Activated naive CD4-positive, alpha-beta T cell treated with anti-CD3 and anti-CD28 coated beads, Interleukin-2, amount 50 U/mL, for 24 hours (primary cell): ENCODE results near the gene TRIP4.
"Not testable (repeated sequence)": the region's sequence is repeated elsewhere in the genome, so short reads cannot be mapped to it uniquely, and the experiment has no call there.

Experiments
- H3K27ac Mint-ChIP-seq: one replicate; pipeline ENCODE4 v1.8.0; 2021; ENCODE audit warnings: mild to moderate bottlenecking, mixed read lengths
- H3K27me3 Mint-ChIP-seq: one replicate; pipeline ENCODE4 v1.8.0; 2021; ENCODE audit warnings: mixed read lengths
- H3K36me3 Mint-ChIP-seq: one replicate; pipeline ENCODE4 v1.8.0; 2021; ENCODE audit warnings: mixed read lengths
- H3K4me1 Mint-ChIP-seq: one replicate; pipeline ENCODE4 v1.8.0; 2021; ENCODE audit warnings: mixed read lengths
- H3K4me3 Mint-ChIP-seq: one replicate; pipeline ENCODE4 v1.8.0; 2021; ENCODE audit warnings: mild to moderate bottlenecking, mixed read lengths
- H3K9me3 Mint-ChIP-seq: one replicate; pipeline ENCODE4 v1.8.0; 2021; ENCODE audit warnings: mixed read lengths

TRIP4 gene

DNA sequence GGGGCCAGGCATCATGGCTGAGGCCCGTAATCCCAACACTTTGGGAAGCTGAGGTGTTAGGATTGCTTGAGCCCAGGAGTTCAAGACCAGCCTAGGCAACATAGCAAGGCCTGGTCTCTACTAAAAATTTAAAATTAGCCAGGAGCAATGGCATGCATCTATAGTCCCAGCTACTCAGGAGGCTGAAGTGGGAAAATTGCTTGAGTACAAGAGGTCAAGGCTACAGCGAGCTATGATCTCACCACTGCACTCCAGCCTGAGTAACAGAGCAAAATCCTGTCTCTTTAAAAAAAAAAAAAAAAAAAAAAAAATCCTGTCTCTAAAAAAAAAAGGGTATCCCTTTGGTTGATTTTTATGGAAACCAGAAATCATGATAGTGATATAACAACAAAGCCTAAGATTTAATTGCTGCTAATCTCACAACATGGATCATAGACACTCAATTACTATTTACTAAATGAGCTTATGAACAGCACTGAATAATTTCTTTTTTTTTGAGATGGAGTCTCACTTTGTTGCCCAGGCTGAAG, 18.5 kb upstream of the TRIP4 start:
- Mint-ChIP-seq H3K4me1 (no peaks in the 10 kb centered on the region), H3K27me3 (no peaks in the 10 kb centered on the region), H3K27ac (no peak overlapping the region), H3K36me3 (no peaks in the 10 kb centered on the region), H3K9me3 (no peaks in the 10 kb centered on the region), H3K4me3 (no peak overlapping the region)

GRCh38 chr15:64371383-64371782, 16.3 kb upstream of the TRIP4 start:
- H3K4me1 Mint-ChIP-seq, H3K27ac Mint-ChIP-seq, H3K27me3 Mint-ChIP-seq, H3K9me3 Mint-ChIP-seq, H3K36me3 Mint-ChIP-seq, H3K4me3 Mint-ChIP-seq: not testable (repeated sequence)

DNA sequence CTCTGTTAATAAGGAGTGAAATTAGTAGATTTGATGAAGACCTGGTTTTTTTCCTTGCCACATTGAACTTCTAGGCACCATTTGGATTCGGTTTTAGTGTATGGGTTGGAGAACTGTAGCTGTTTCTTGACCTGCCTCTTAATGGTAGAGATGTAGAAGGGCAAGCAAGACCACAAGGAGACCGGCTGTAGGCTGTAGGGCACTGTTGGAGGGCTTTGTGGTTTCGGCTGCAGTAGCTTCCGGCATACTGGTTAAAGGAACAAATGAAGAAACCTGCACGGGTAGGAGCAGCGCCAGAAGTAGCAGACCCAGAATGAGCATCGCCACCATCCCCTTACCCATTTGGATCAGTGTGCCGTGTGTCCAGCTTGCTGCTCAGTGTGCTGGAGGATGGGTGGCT, 14.3 kb upstream of the TRIP4 start:
- Mint-ChIP-seq H3K36me3 (no peaks in the 10 kb centered on the region), H3K4me1 (no peaks in the 10 kb centered on the region), H3K4me3 (peak overlapping the region; percentile 31), H3K27ac (peak overlapping the region; percentile 2), H3K9me3 (no peaks in the 10 kb centered on the region), H3K27me3 (no peaks in the 10 kb centered on the region)

GRCh38 chr15:64379216-64379960, 8.2 kb upstream of the TRIP4 start:
- H3K27ac Mint-ChIP-seq = no peak overlapping the region
- peak overlapping the region; percentile 68 for H3K4me3 Mint-ChIP-seq
- no peaks in the 10 kb centered on the region for H3K36me3 Mint-ChIP-seq
- peaks cover 8% of the 10 kb centered on the region for H3K4me1 Mint-ChIP-seq
- no peaks in the 10 kb centered on the region for H3K9me3 Mint-ChIP-seq
- no peaks in the 10 kb centered on the region for H3K27me3 Mint-ChIP-seq

DNA sequence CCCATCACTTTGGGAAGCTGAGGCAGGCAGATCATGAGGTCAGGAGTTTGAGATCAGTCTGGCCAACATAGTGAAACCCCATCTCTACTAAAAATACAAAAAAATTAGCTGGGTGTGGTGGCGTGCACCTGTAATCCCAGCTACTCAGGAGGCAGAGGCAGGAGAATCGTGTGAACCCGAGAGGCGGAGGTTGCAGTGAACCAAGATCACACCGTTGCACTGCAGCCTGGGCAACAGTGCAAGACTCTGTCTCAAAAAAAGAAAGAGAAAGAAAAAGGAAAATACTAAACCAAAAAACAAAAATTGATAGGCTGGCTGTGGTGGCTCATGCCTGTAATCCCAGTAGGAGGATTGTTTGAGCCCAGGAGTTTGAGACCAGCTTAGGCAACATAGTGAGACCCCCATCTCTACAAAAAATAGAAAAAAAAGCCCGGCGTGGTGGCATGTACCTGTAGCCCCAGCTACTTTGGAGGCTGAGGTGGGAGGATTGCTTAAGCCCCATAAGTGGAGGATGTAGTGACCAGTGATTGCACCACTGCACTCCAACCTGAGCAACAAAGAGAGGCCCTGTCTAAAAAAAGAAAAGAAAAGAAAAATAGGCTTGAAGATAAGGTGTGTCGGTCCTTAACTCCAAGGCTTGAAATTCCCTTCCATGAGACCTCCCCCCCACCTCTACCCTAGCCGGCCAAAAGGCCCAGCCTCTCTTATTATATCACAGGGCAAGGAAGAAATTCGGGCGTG, 7.3 kb upstream of the TRIP4 start:
- H3K4me1 Mint-ChIP-seq, H3K27ac Mint-ChIP-seq, H3K9me3 Mint-ChIP-seq, H3K27me3 Mint-ChIP-seq, H3K36me3 Mint-ChIP-seq: not testable (repeated sequence)
- peak overlapping the region; percentile 95 for H3K4me3 Mint-ChIP-seq

DNA sequence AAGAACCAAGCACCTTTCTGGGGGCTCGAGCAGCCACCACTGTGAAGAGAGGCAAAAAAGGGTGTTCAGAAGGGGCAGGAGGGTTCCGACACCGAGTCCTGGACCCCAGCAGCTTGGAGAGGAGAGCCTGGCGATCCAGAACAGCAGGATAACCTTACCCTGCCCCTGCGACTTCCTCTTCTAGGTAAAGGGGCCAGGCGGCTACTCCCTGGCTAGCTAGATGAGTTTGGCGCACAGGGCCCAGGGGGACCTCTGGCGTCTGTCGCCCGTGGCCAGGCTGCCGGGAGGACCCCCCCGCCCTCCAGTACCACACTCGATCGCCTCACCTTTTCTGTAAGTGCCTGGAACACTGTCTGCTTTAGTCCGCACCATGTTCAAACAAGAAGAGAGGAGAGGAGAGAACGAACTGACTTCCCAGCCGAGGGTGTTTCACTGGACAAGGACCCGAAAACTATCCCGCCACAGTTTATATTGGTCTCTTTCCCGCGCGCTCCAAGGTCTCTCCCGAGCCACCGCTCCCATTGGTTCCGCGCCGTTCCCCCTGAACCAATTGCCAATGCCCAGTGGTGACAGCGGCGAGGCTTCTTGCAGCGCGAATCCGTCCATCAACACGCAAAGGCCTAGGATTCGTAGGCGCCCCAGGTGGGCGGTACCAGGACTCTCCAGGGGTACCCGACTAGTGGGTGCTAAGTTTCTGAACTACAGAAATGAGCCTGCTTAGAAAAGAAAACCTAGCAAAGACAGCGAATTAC, 6.5 kb upstream of the TRIP4 start, which contains the start of gene PCLAF:
TSS of gene PCLAF (minus strand) at position 442 of the 752 bp plus-strand sequence. CDS start at position 372, 70 bp downstream.
- Mint-ChIP-seq H3K27me3 (no peaks in the 10 kb centered on the region), H3K4me1 (peaks cover 8% of the 10 kb centered on the region), H3K4me3 (peak within 1 kb of the TSS; percentile 95), H3K27ac (peak within 1 kb of the TSS; percentile 69), H3K9me3 (no peaks in the 10 kb centered on the region), H3K36me3 (no peaks in the 10 kb centered on the region)

- Mint-ChIP-seq H3K27ac (no peak overlapping the region), H3K27me3 (no peaks in the 10 kb centered on the region), H3K4me3 (no peak overlapping the region), H3K9me3 (no peaks in the 10 kb centered on the region), H3K4me1 (peaks cover 19% of the 10 kb centered on the region), H3K36me3 (peaks cover 2% of the 10 kb centered on the region)
Observed at GRCh38 chr15:64383760-64384159, 3.9 kb upstream of the TRIP4 start.

DNA sequence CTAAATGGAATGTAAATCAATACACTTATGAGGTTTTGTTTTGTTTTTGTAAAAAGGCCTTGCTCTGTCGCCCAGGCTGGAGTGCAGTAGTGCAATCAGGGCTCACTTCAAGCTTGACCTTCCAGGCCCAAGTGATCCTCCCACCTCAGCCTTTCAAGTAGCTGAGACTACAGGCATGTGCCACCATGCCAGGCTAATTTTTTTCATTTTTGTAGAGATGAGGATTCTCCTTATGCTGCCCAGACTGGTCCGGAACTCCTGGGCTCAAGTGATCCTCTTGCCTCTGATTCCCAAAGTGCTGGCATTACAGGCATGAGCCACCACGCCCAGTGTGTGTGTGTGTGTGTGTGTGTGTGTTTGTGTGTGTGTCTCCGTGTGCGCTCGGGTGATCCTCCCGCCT, 1.3 kb upstream of the TRIP4 start:
- no peak overlapping the region for H3K27ac Mint-ChIP-seq
- no peak overlapping the region for H3K4me3 Mint-ChIP-seq
- H3K9me3 Mint-ChIP-seq = no peaks in the 10 kb centered on the region

GRCh38 chr15:64389036-64389435, 1.4 kb downstream of the TRIP4 start:
- H3K9me3 Mint-ChIP-seq = no peaks in the 10 kb centered on the region
- peak overlapping the region; percentile 66 for H3K27ac Mint-ChIP-seq
- H3K27me3 Mint-ChIP-seq = no peaks in the 10 kb centered on the region
- peaks cover 22% of the 10 kb centered on the region for H3K4me1 Mint-ChIP-seq
- peak overlapping the region; percentile 78 for H3K4me3 Mint-ChIP-seq
- peaks cover 9% of the 10 kb centered on the region for H3K36me3 Mint-ChIP-seq

More for the DNA sequence above, 1.3 kb upstream of the TRIP4 start:
- H3K27me3 Mint-ChIP-seq = no peaks in the 10 kb centered on the region
- peaks cover 4% of the 10 kb centered on the region for H3K36me3 Mint-ChIP-seq
- peaks cover 24% of the 10 kb centered on the region for H3K4me1 Mint-ChIP-seq

DNA sequence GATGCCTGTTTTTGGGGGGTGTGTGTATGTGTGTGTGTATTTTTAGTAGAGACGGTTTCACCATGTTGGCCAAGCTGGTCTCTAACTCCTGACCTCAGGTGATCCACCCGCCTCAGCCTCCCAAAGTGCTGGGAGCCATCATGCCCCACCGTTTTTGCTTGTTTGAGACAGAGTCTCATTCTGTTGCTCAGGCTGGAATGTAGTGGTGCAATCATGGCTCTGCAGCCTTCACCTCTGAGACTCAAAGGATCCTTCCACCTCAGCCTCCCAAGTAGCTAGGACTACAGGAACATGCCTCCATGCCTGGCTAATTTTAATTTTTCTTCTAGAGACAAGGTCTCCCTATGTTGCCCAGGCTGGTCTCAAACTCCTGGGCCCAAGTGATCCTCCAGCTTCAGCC, 4.8 kb downstream of the TRIP4 start:
- H3K27ac Mint-ChIP-seq = peak overlapping the region; percentile 32
- H3K4me1 Mint-ChIP-seq = peaks cover 25% of the 10 kb centered on the region
- peaks cover 21% of the 10 kb centered on the region for H3K36me3 Mint-ChIP-seq
- not testable (repeated sequence) for H3K27me3 Mint-ChIP-seq, H3K4me3 Mint-ChIP-seq, H3K9me3 Mint-ChIP-seq

- H3K27me3 Mint-ChIP-seq = no peaks in the 10 kb centered on the region
- H3K9me3 Mint-ChIP-seq = no peaks in the 10 kb centered on the region
- H3K36me3 Mint-ChIP-seq = peaks cover 23% of the 10 kb centered on the region
- peaks cover 10% of the 10 kb centered on the region for H3K4me1 Mint-ChIP-seq
- no peak overlapping the region for H3K4me3 Mint-ChIP-seq
- H3K27ac Mint-ChIP-seq = no peak overlapping the region
Observed at GRCh38 chr15:64396789-64397188, 9.2 kb downstream of the TRIP4 start.

DNA sequence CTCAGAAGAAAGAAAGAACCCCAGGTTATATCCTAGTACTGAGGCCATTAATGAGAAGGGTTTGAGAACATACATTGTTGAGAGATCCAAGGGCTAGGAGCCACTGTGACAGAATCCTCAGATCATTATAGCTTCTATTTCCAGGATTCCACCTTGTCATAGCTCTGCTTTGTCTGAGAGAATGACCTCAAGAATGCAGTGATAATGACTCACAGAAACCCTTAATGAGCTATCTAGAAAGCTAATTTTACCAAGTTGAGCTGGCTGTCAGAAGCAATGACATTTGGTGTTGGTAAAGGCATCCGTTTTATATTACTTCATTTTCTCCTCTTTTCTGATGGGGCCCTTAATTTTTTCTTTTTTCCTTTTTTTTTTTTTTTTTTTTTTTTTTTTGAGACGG, 10.9 kb downstream of the TRIP4 start:
- Mint-ChIP-seq H3K36me3 (peaks cover 22% of the 10 kb centered on the region), H3K4me3 (no peak overlapping the region), H3K27me3 (no peaks in the 10 kb centered on the region), H3K27ac (no peak overlapping the region), H3K4me1 (peaks cover 10% of the 10 kb centered on the region), H3K9me3 (no peaks in the 10 kb centered on the region)

DNA sequence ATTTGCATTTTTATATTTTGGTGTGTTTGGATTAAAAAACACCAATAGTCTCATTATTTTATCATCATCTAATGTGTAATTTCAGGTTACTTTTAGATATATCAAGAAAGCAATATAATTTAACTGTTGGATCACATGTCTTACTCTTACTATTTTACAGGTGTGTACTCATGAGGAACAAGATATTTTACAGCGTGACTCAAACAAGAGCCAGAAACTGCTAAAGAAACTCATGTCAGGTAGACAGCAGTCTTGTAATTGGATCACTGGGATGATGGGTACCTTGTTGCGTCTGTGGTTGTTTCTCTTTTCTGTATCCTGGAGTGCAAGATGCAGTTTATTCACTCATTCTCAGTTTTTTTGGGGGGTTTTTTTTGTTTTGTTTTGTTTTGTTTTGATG, 12.9 kb downstream of the TRIP4 start:
- no peaks in the 10 kb centered on the region for H3K4me1 Mint-ChIP-seq
- H3K36me3 Mint-ChIP-seq = peaks cover 15% of the 10 kb centered on the region
- H3K27ac Mint-ChIP-seq = peak overlapping the region; percentile 68
- H3K9me3 Mint-ChIP-seq = no peaks in the 10 kb centered on the region
- H3K4me3 Mint-ChIP-seq = no peak overlapping the region
- H3K27me3 Mint-ChIP-seq = no peaks in the 10 kb centered on the region

DNA sequence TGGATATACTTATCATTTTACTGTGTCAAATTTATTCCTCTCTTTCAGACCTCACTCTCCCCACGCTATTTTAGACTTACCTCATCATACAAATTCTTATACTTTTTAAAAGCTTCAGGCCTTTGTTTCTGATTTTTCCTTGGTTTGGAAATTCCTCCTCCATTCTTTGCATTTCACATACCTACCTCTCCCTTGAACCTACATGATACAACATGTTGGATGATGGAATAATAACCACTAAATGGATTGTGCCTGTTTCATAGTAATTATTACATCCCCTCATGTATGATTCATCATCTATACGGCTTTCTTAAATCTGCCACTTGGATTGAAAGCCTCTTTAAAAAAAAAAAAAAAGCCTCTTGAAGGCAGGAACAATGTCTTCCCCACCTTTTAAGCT, 24.6 kb downstream of the TRIP4 start:
- Mint-ChIP-seq H3K9me3 (no peaks in the 10 kb centered on the region), H3K36me3 (peaks cover 21% of the 10 kb centered on the region), H3K27me3 (no peaks in the 10 kb centered on the region), H3K4me1 (no peaks in the 10 kb centered on the region), H3K4me3 (no peak overlapping the region), H3K27ac (no peak overlapping the region)

DNA sequence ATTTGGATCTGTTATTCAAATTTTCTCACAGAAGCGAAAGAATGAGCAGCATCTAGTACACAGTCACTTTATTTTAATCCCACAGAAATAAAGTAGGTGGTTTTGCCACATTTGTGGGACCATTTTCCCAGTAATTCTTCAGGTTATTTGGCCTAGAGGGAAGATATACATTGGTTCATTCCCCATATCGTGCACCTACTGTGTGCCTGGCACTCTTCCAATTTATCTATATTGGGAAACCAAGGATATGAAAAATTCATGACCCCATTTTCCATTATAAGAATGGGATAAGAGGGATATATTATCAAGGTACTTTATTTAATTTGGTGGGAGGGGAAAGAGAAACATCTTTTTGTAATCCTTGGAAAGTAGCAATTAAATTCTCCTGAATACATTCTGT, 35.1 kb downstream of the TRIP4 start:
- Mint-ChIP-seq H3K4me3 (no peak overlapping the region), H3K27me3 (no peaks in the 10 kb centered on the region), H3K27ac (no peak overlapping the region), H3K36me3 (peaks cover 8% of the 10 kb centered on the region), H3K4me1 (peaks cover 19% of the 10 kb centered on the region), H3K9me3 (no peaks in the 10 kb centered on the region)

DNA sequence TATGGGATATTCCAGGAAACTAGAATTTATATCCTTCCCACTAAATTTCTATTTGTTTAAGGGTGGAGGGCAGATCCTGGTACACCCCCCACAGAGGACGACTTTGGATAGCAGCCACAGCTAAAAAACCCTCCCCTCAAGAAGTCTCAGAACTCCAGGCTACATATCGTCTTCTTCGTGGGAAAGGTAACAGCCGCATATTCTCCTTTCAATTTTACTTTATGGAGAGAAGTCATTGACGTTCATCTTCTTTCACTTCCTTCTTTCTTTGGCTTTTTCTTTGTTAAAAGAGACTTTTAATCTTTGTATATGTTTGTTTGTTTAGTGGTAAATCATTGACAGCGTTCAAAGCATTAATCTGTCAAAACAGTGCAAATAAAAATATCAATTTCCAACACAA, 36.3 kb downstream of the TRIP4 start:
- H3K36me3 Mint-ChIP-seq = peaks cover 6% of the 10 kb centered on the region

More for the DNA sequence above, 36.3 kb downstream of the TRIP4 start:
- Mint-ChIP-seq H3K4me1 (peaks cover 27% of the 10 kb centered on the region), H3K4me3 (no peak overlapping the region), H3K9me3 (no peaks in the 10 kb centered on the region), H3K27me3 (no peaks in the 10 kb centered on the region), H3K27ac (no peak overlapping the region)
